Astrocyte (in vitro differentiated cells and primary cell): ENCODE results near the gene SFRP2. TPM values are rescaled to one million over a fixed set of nuclear protein-coding genes. Genes with fewer than 3 reads are reported as not detected.

ENCODE experiments used
- DNase-seq: peaks from one replicate; pipeline ENCODE4 v3.0.0-alpha.2; 2010; ENCODE audit warnings: low read depth
- FAIRE-seq: peaks from 2 replicates; lab custom pipeline; 2011; peaks lifted over from hg19 to GRCh38; lab: Jason Lieb, UNC
- H2AFZ ChIP-seq: 2 replicates; pipeline ENCODE4 v1.6.0; 2012; ENCODE audit warnings: low read depth, low read length, inconsistent platforms
- H3K27ac ChIP-seq: 2 replicates; pipeline ENCODE4 v1.5.1; 2011; ENCODE audit warnings: low read depth, low read length, inconsistent platforms
- H3K27me3 ChIP-seq: 2 replicates; pipeline ENCODE4 v1.6.0; 2011; ENCODE audit warnings: low read length, inconsistent platforms; ENCODE audit not compliant: insufficient read depth
- H3K36me3 ChIP-seq: 2 replicates; pipeline ENCODE4 v1.5.1; 2011; ENCODE audit warnings: low read length, inconsistent platforms; ENCODE audit not compliant: insufficient read depth
- H3K4me1 ChIP-seq: 2 replicates; pipeline ENCODE4 v1.5.1; 2011; ENCODE audit warnings: low read length, inconsistent platforms; ENCODE audit not compliant: insufficient read depth
- H3K4me2 ChIP-seq: 2 replicates; pipeline ENCODE4 v1.6.0; 2012; ENCODE audit warnings: low read length, inconsistent platforms
- H3K4me3 ChIP-seq: 2 replicates; pipeline ENCODE4 v1.5.1; 2011; ENCODE audit warnings: low read depth, mild to moderate bottlenecking, low read length, inconsistent platforms; ENCODE audit not compliant: insufficient read depth
- H3K79me2 ChIP-seq: 2 replicates; pipeline ENCODE4 v1.6.0; 2012; ENCODE audit warnings: mild to moderate bottlenecking, low read length, inconsistent platforms; ENCODE audit not compliant: insufficient read depth
- H3K9ac ChIP-seq: 2 replicates; pipeline ENCODE4 v1.6.0; 2012; ENCODE audit warnings: mild to moderate bottlenecking, low read length, inconsistent platforms
- H3K9me3 ChIP-seq: 2 replicates; pipeline ENCODE4 v1.5.1; 2012; ENCODE audit warnings: low read depth, mild to moderate bottlenecking, low read length, inconsistent platforms; ENCODE audit not compliant: insufficient read depth
- H4K20me1 ChIP-seq: 2 replicates; pipeline ENCODE4 v1.6.0; 2012; ENCODE audit warnings: low read length, inconsistent platforms; ENCODE audit not compliant: insufficient read depth
- H3K27ac Mint-ChIP-seq: one replicate; pipeline ENCODE4 v1.8.0; 2021; ENCODE audit warnings: mild to moderate bottlenecking, mixed read lengths; ENCODE audit not compliant: unreplicated experiment
- H3K27me3 Mint-ChIP-seq: one replicate; pipeline ENCODE4 v1.8.0; 2021; ENCODE audit warnings: low read depth, mixed read lengths; ENCODE audit not compliant: unreplicated experiment
- H3K36me3 Mint-ChIP-seq: one replicate; pipeline ENCODE4 v1.8.0; 2021; ENCODE audit warnings: low read depth, mixed read lengths; ENCODE audit not compliant: unreplicated experiment
- H3K4me1 Mint-ChIP-seq: one replicate; pipeline ENCODE4 v1.8.0; 2021; ENCODE audit warnings: low read depth, mixed read lengths; ENCODE audit not compliant: unreplicated experiment
- H3K4me3 Mint-ChIP-seq: one replicate; pipeline ENCODE4 v1.8.0; 2021; ENCODE audit warnings: mild to moderate bottlenecking, moderate library complexity, mixed read lengths; ENCODE audit not compliant: unreplicated experiment
- H3K9me3 Mint-ChIP-seq: one replicate; pipeline ENCODE4 v1.8.0; 2021; ENCODE audit warnings: mild to moderate bottlenecking, mixed read lengths; ENCODE audit not compliant: unreplicated experiment
- EZH2 ChIP-seq: IDR thresholded peaks from 2 replicates; pipeline ENCODE4 v1.6.1; 2012; ENCODE audit warnings: mild to moderate bottlenecking, low read length, inconsistent platforms; ENCODE audit not compliant: insufficient read depth
- total RNA-seq: library from RNA; stranded (reverse); gene quantifications from 2 replicates; pipeline ENCODE4 v1.2.1, GENCODE V29; 2021
- TF ChIP-seq, protein P1 (sequence below): IDR thresholded peaks from 2 replicates; pipeline ENCODE4 v1.5.1; 2011; ENCODE audit warnings: low read depth, mild to moderate bottlenecking, inconsistent platforms, low read length, moderate library complexity; ENCODE audit not compliant: insufficient read depth

The SFRP2 gene
- total RNA-seq, 1 donor from 2014 or later: 92.8 TPM

DNA sequence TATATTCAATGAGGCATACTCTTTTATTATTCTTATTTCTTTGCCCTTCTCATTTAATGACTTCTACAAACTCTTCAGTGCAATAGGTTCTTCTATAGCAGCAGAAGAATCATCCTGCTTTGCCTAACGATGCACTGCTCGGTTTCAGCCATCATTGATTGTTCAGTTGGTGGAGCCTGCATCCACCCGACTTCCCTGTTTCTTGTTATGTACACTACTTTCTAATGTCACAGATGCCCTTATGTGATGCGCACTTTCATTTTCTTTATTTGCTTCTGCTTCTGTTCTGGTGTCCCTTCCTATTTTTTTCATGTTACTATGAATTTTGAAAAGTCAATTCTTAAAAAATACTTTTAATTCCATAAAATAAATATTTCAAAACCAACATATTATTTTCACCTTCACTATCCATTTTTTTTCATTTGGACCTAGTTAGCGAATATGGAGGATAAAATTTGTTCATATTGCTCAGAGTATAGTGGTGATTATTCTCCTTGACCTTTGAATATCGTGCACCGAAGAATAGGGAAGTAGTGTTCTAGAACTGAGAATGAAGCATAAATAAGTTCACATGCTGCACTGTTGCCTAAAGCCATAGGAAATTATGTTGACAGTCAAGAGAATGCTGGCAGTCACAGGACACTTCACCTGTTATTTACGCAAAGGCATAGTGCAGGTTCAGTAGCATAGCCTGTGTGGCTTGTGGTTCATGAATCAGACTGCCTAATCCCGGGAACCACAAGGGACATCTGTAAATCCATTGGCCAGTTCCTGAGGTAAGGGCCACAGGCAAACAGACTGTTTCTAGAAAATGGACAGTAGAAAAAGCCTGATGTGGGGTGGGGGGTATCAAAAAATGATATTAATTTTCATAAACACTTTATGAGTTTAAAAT, 21.3 kb upstream of the SFRP2 start:
- no peak overlapping the region for H2AFZ ChIP-seq
- Mint-ChIP-seq H3K4me3 (no peak overlapping the region), H3K36me3 (no peaks in the 10 kb centered on the region), H3K9me3 (peaks cover 4% of the 10 kb centered on the region), H3K27me3 (no peaks in the 10 kb centered on the region), H3K27ac (no peak overlapping the region), H3K4me1 (peaks cover 9% of the 10 kb centered on the region)
- H3K4me2 ChIP-seq: no peak overlapping the region
- no peaks in the 10 kb centered on the region for H3K4me1 ChIP-seq
- H3K4me3 ChIP-seq: no peak overlapping the region
- TF ChIP-seq, protein P1, sequence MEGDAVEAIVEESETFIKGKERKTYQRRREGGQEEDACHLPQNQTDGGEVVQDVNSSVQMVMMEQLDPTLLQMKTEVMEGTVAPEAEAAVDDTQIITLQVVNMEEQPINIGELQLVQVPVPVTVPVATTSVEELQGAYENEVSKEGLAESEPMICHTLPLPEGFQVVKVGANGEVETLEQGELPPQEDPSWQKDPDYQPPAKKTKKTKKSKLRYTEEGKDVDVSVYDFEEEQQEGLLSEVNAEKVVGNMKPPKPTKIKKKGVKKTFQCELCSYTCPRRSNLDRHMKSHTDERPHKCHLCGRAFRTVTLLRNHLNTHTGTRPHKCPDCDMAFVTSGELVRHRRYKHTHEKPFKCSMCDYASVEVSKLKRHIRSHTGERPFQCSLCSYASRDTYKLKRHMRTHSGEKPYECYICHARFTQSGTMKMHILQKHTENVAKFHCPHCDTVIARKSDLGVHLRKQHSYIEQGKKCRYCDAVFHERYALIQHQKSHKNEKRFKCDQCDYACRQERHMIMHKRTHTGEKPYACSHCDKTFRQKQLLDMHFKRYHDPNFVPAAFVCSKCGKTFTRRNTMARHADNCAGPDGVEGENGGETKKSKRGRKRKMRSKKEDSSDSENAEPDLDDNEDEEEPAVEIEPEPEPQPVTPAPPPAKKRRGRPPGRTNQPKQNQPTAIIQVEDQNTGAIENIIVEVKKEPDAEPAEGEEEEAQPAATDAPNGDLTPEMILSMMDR: no peak
- no peak for TF ChIP-seq EZH2
- no peaks in the 10 kb centered on the region for H3K36me3 ChIP-seq
- no peak overlapping the region for H3K9ac ChIP-seq
- no peaks in the 10 kb centered on the region for H3K79me2 ChIP-seq
- H3K27me3 ChIP-seq: no peaks in the 10 kb centered on the region
- no peak overlapping the region for H3K27ac ChIP-seq
- FAIRE-seq (no peak), DNase-seq (no peak)
- no peaks in the 10 kb centered on the region for H3K9me3 ChIP-seq
- H4K20me1 ChIP-seq: no peaks in the 10 kb centered on the region

- FAIRE-seq (no peak), DNase-seq (no peak)
- no peak for TF ChIP-seq EZH2
- TF ChIP-seq, protein P1: no peak
- H3K79me2 ChIP-seq: no peaks in the 10 kb centered on the region
- H3K36me3 ChIP-seq: no peaks in the 10 kb centered on the region
- H3K27ac ChIP-seq: no peak overlapping the region
- no peaks in the 10 kb centered on the region for H4K20me1 ChIP-seq
- Mint-ChIP-seq H3K36me3 (no peaks in the 10 kb centered on the region), H3K27me3 (no peaks in the 10 kb centered on the region), H3K4me1 (peaks cover 18% of the 10 kb centered on the region), H3K9me3 (peaks cover 4% of the 10 kb centered on the region), H3K27ac (no peak overlapping the region), H3K4me3 (no peak overlapping the region)
- no peaks in the 10 kb centered on the region for H3K27me3 ChIP-seq
- H3K9me3 ChIP-seq: no peaks in the 10 kb centered on the region
- no peak overlapping the region for H3K4me2 ChIP-seq
- H3K4me3 ChIP-seq: no peak overlapping the region
- no peaks in the 10 kb centered on the region for H3K4me1 ChIP-seq
- H2AFZ ChIP-seq: no peak overlapping the region
- no peak overlapping the region for H3K9ac ChIP-seq
Observed at GRCh38 chr4:153809307-153809706, 20.4 kb upstream of the SFRP2 start.

DNA sequence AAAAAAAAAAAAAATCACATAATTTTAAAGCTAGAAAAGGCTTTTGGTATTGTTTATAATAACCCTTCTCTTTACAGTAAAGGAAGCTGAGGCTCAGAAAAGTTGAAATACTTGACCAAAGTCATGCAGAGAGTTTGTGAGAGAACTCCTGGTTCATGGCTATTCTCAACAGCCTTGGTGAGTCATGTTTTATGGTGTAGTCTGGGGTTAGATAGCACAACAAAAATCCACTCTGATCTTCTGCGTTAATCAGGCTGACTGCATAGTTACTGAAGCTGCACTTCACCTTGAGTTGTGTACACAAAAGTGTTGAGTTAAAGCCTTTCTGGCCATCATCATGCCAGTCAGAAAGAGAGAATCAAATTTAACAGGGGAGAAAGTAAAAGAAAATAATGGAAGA, 19.3 kb upstream of the SFRP2 start:
- Mint-ChIP-seq H3K36me3 (no peaks in the 10 kb centered on the region), H3K4me3 (no peak overlapping the region), H3K4me1 (peaks cover 20% of the 10 kb centered on the region), H3K27ac (no peak overlapping the region), H3K9me3 (peaks cover 4% of the 10 kb centered on the region), H3K27me3 (no peaks in the 10 kb centered on the region)
- Histone ChIP-seq H3K36me3 (no peaks in the 10 kb centered on the region), H3K4me3 (no peak overlapping the region), H3K27ac (no peak overlapping the region), H4K20me1 (no peaks in the 10 kb centered on the region), H3K4me1 (no peaks in the 10 kb centered on the region), H3K9me3 (no peaks in the 10 kb centered on the region), H3K79me2 (no peaks in the 10 kb centered on the region), H3K4me2 (no peak overlapping the region), H3K9ac (no peak overlapping the region), H3K27me3 (no peaks in the 10 kb centered on the region), H2AFZ (no peak overlapping the region)
- TF ChIP-seq, protein P1: no peak
- FAIRE-seq (no peak), DNase-seq (no peak)
